SK-N-SH (cell line): ENCODE data around the gene PNPLA4. TPM values are rescaled to one million over a fixed set of nuclear protein-coding genes. Genes with fewer than 3 reads are reported as not detected.

ENCODE experiments used
- CTCF ChIA-PET: fragments of 300-600, 350-600 bp; formaldehyde crosslinking; extraction: SDS; loops from one replicate; lab custom pipeline; 2021; lab: Yijun Ruan, JAX
- POLR2A ChIA-PET: fragments of 350-600 bp; sonication (Branson Sonifier 250); formaldehyde crosslinking; extraction: SDS; loops from one replicate; lab custom pipeline; 2020; ENCODE audit warnings: antibody characterized with exemption, inconsistent platforms; lab: Yijun Ruan, JAX
- DNase-seq: peaks from one replicate; pipeline ENCODE4 v3.0.0; 2012
- H2AFZ ChIP-seq: fragments of 200-600 bp; sonication (generic); 2 replicates; pipeline ENCODE4 v1.8.1; 2016; ENCODE audit warnings: antibody characterized with exemption, mild to moderate bottlenecking, low read depth
- H3F3A ChIP-seq: fragments of 200-600 bp; sonication (generic); replicated peaks from 2 replicates; pipeline ENCODE3; 2016; ENCODE audit warnings: antibody characterized with exemption, mild to moderate bottlenecking; ENCODE audit not compliant: insufficient read depth
- H3K27ac ChIP-seq, 2 experiments: fragments of 200-500 bp in 1 of 2; fragments of 200-600 bp in 1 of 2; sonication (Bioruptor generic) in 1 of 2; sonication (generic), shearing (Covaris generic) in 1 of 2; 2 replicates each; pipeline versions ENCODE4 v1.5.1 to v1.6.1; 2014 to 2016; ENCODE audit warnings: low read depth in 2 of 2, inconsistent platforms in 1 of 2, low read length in 1 of 2, mild to moderate bottlenecking in 1 of 2, mixed read lengths in 1 of 2
- H3K27me3 ChIP-seq: fragments of 200-600 bp; sonication (generic), shearing (Covaris generic); 2 replicates; pipeline ENCODE4 v1.6.1; 2016; ENCODE audit warnings: mixed run types; ENCODE audit not compliant: insufficient read depth
- H3K36me3 ChIP-seq, 2 experiments: fragments of 200-500 bp in 1 of 2; fragments of 200-600 bp in 1 of 2; sonication (Bioruptor generic) in 1 of 2; sonication (generic) in 1 of 2; replicated peaks in 1 of 2; 2 replicates each; pipeline versions ENCODE3 to v1.5.1; 2014 to 2016; ENCODE audit warnings: low read length in 1 of 2, mild to moderate bottlenecking in 1 of 2; ENCODE audit not compliant: insufficient read depth in 2 of 2, control insufficient read depth in 1 of 2
- H3K4me1 ChIP-seq, 2 experiments: fragments of 200-500 bp in 1 of 2; fragments of 200-600 bp in 1 of 2; sonication (Bioruptor generic) in 1 of 2; sonication (generic), shearing (Covaris generic) in 1 of 2; 2 replicates each; pipeline versions ENCODE4 v1.5.1 to v1.6.1; 2014 to 2016; ENCODE audit warnings: low read depth in 1 of 2, low read length in 1 of 2, mixed run types in 1 of 2; ENCODE audit not compliant: insufficient read depth in 2 of 2, control insufficient read depth in 1 of 2
- H3K4me2 ChIP-seq: fragments of 200-600 bp; sonication (generic), shearing (Covaris generic); 2 replicates; pipeline ENCODE4 v1.6.1; 2017; ENCODE audit warnings: mixed run types
- H3K4me3 ChIP-seq, 2 experiments: fragments of 200-500 bp in 1 of 2; fragments of 200-600 bp in 1 of 2; sonication (Bioruptor generic) in 1 of 2; sonication (generic), shearing (Covaris generic) in 1 of 2; 2 replicates each; pipeline versions ENCODE4 v1.5.1 to v1.8.1; 2014 to 2016; ENCODE audit warnings: low read depth in 2 of 2, inconsistent platforms in 1 of 2, low read length in 1 of 2, mild to moderate bottlenecking in 1 of 2, mixed read lengths in 1 of 2, moderate library complexity in 1 of 2
- H3K79me2 ChIP-seq: fragments of 200-600 bp; sonication (generic); 2 replicates; pipeline ENCODE4 v1.8.1; 2017; ENCODE audit warnings: mild to moderate bottlenecking; ENCODE audit not compliant: insufficient read depth
- H3K9ac ChIP-seq: fragments of 200-600 bp; sonication (generic); 2 replicates; pipeline ENCODE4 v1.6.1; 2017; ENCODE audit warnings: mixed run types
- H3K9me2 ChIP-seq: fragments of 200-600 bp; sonication (generic); 2 replicates; pipeline ENCODE4 v1.6.1; 2017; ENCODE audit warnings: mixed run types
- H3K9me3 ChIP-seq: fragments of 200-600 bp; sonication (generic); 2 replicates; pipeline ENCODE4 v1.6.1; 2017; ENCODE audit warnings: mixed run types, mild to moderate bottlenecking, moderate library complexity
- H4K20me1 ChIP-seq: fragments of 200-600 bp; sonication (generic); 2 replicates; pipeline ENCODE4 v1.6.1; 2017; ENCODE audit warnings: mild to moderate bottlenecking, mixed run types; ENCODE audit not compliant: insufficient read depth
- CTCF ChIP-seq: fragments of 200-600 bp; sonication (generic); IDR thresholded peaks from 2 replicates; pipeline ENCODE4 v1.6.1; 2017; ENCODE audit warnings: antibody characterized with exemption, mild to moderate bottlenecking, moderate library complexity
- ELF1 ChIP-seq: IDR thresholded peaks from 2 replicates; pipeline ENCODE4 v1.4.0; 2012
- EP300 ChIP-seq, 2 experiments: IDR thresholded peaks; 2 replicates each; pipeline versions ENCODE4 v1.4.0 to v1.6.1; 2012; ENCODE audit warnings: borderline replicate concordance in 1 of 2, low read depth in 1 of 2, low read length in 1 of 2
- FOXJ3 ChIP-seq: sonication (generic); formaldehyde crosslinking; IDR thresholded peaks from 2 replicates; pipeline ENCODE4 v1.5.1; 2020; ENCODE audit warnings: mild to moderate bottlenecking, missing genetic modification reagents
- GABPA ChIP-seq: IDR thresholded peaks from 2 replicates; pipeline ENCODE4 v1.4.0; 2012; ENCODE audit warnings: low read depth, mild to moderate bottlenecking
- GATA2 ChIP-seq: sonication (generic); formaldehyde crosslinking; IDR thresholded peaks from 2 replicates; pipeline ENCODE4 v1.5.0; 2020; ENCODE audit warnings: mild to moderate bottlenecking, missing genetic modification reagents
- IRF3 ChIP-seq: fragments of 150-350 bp; IDR thresholded peaks from 2 replicates; pipeline ENCODE4 v1.6.1; 2016; ENCODE audit warnings: mild to moderate bottlenecking, low read depth, low read length
- JUND ChIP-seq: IDR thresholded peaks from 2 replicates; pipeline ENCODE4 v1.4.0; 2012
- NFIC ChIP-seq: IDR thresholded peaks from 2 replicates; pipeline ENCODE4 v1.4.0; 2012; ENCODE audit warnings: borderline replicate concordance
- PBX3 ChIP-seq: IDR thresholded peaks from 2 replicates; pipeline ENCODE4; 2012
- RAD21 ChIP-seq: IDR thresholded peaks from 2 replicates; pipeline ENCODE4 v1.6.1; 2012; ENCODE audit warnings: mild to moderate bottlenecking, low read length
- SIN3A ChIP-seq: IDR thresholded peaks from 2 replicates; pipeline ENCODE4 v1.6.1; 2012; ENCODE audit warnings: low read depth, mild to moderate bottlenecking, low read length, moderate library complexity, borderline replicate concordance
- TCF12 ChIP-seq: IDR thresholded peaks from 2 replicates; pipeline ENCODE4 v1.4.0; 2012
- ZBTB33 ChIP-seq: IDR thresholded peaks from 2 replicates; pipeline ENCODE4 v1.4.0; 2012; ENCODE audit warnings: low read depth, borderline replicate concordance
- WGBS: methylation state at CpG from one replicate; pipeline ENCODE4 v1.1.6; 2017; ENCODE audit warnings: low lambda C conversion rate; 5-methylcytosine and 5-hydroxymethylcytosine counted together
- polyA plus RNA-seq, 3 experiments: library from polyadenylated mRNA; depleted of rRNA; stranded (reverse); fragments of >200 nt; gene quantifications; 2 replicates each; pipeline ENCODE4 v1.2.3, GENCODE V29; 2012

The PNPLA4 gene
- polyA plus RNA-seq, 1 of the 3 experiments (the other 2 are of a cell fraction), result 13.4 TPM

GRCh38 chrX:7891928-7892327, 35.3 kb downstream of the PNPLA4 start:
- Histone ChIP-seq H3K9me2 (no peaks in the 10 kb centered on the region), H3F3A (no peaks in the 10 kb centered on the region), H3K4me3 (peak overlapping the region; percentile 16 to 28; a peak in 3 of 4 replicates), H3K9me3 (no peaks in the 10 kb centered on the region), H3K4me2 (no peak overlapping the region), H2AFZ (no peak overlapping the region), H4K20me1 (no peaks in the 10 kb centered on the region)
- POLR2A ChIA-PET, result no interaction called here
- no peak for TF ChIP-seq EP300 (IDR thresholded peaks at IDR 0.05; ENCODE audit: borderline replicate concordance in 1 of 2, low read depth in 1 of 2, low read length in 1 of 2)
- TF ChIP-seq ZBTB33, result no peak
- no peak for TF ChIP-seq IRF3
- no peak for TF ChIP-seq GABPA
- peak; percentile 54 for TF ChIP-seq GATA2 (CRISPR knock-in tag)
- TF ChIP-seq RAD21, result no peak
- no peak for TF ChIP-seq PBX3
- TF ChIP-seq JUND, result no peak
- TF ChIP-seq, all 33 proteins: peak for 1
- no peaks in the 10 kb centered on the region for H3K27me3 ChIP-seq
- WGBS, result 8% methylated on average over 9 of the region's 9 CpGs
- H3K9ac ChIP-seq, result no peak overlapping the region
- no peaks in the 10 kb centered on the region for H3K36me3 ChIP-seq
- H3K79me2 ChIP-seq, result no peaks in the 10 kb centered on the region
- H3K4me1 ChIP-seq, result peaks cover 0 to 4% of the 10 kb centered on the region in 2 experiments; a peak in 1 of 4 replicates
- DNase-seq, result peak; percentile 12
- H3K27ac ChIP-seq, result no peak overlapping the region
- CTCF ChIA-PET, result no interaction called here

GRCh38 chrX:7889680-7890079, 37.5 kb downstream of the PNPLA4 start:
- Histone ChIP-seq H2AFZ (no peak overlapping the region), H3K27me3 (no peaks in the 10 kb centered on the region), H3K4me2 (no peak overlapping the region), H3K27ac (no peak overlapping the region), H4K20me1 (no peaks in the 10 kb centered on the region), H3K9me3 (no peaks in the 10 kb centered on the region), H3K4me3 (no peak overlapping the region), H3K4me1 (peaks cover 0 to 4% of the 10 kb centered on the region in 2 experiments; a peak in 1 of 4 replicates), H3F3A (no peaks in the 10 kb centered on the region), H3K79me2 (no peaks in the 10 kb centered on the region), H3K9ac (no peak overlapping the region), H3K36me3 (no peaks in the 10 kb centered on the region), H3K9me2 (no peaks in the 10 kb centered on the region)
- CTCF ChIA-PET, result no interaction called here
- WGBS, result 11% methylated on average over 2 of the region's 2 CpGs
- DNase-seq, result no peak
- TF ChIP-seq NFIC, result no peak
- TF ChIP-seq FOXJ3, result no peak
- TF ChIP-seq SIN3A, result no peak
- TF ChIP-seq CTCF, result no peak
- TF ChIP-seq TCF12, result no peak
- no peak for TF ChIP-seq ELF1
- POLR2A ChIA-PET, result no interaction called here
